Vagina (tissue), 2 donors: ENCODE measurements around the gene SLC1A2. TPM values are rescaled to one million over a fixed set of nuclear protein-coding genes. Genes with fewer than 3 reads are reported as not detected.

Experiments used
- DNase-seq, 2 donors: peaks; one replicate each; pipeline ENCODE4 v3.0.0-alpha.2; 2017; ENCODE audit errors: extremely low spot score in 2 of 2
- H3K27ac ChIP-seq: fragments of 200-600 bp; sonication (generic); one replicate; pipeline ENCODE4 v1.5.1; 2019
- H3K27me3 ChIP-seq: fragments of 200-600 bp; sonication (generic); one replicate; pipeline ENCODE4 v1.5.1; 2019
- H3K36me3 ChIP-seq, 2 donors: fragments of 200-600 bp; sonication (generic); one replicate each; pipeline ENCODE4 v1.5.1; 2017 to 2019
- H3K4me1 ChIP-seq: fragments of 200-600 bp; sonication (generic); one replicate; pipeline ENCODE4 v1.5.1; 2019
- H3K4me3 ChIP-seq, 2 donors: fragments of 200-600 bp; sonication (generic); 1 replicate in 1 of 2; 2 replicates in 1 of 2; pipeline ENCODE4 v1.5.1; 2016 to 2019
- H3K9me3 ChIP-seq: fragments of 200-600 bp; sonication (generic); one replicate; pipeline ENCODE4 v1.5.1; 2019
- CTCF ChIP-seq, 3 experiments: fragments of 450-650 bp in 2 of 3; fragments of 200-600 bp in 1 of 3; sonication (generic) in 1 of 3; IDR thresholded peaks; one replicate each; pipeline ENCODE4 v1.5.1; 2017 to 2019; ENCODE audit warnings: antibody characterized with exemption in 3 of 3, mild to moderate bottlenecking in 2 of 3, moderate library complexity in 2 of 3
- POLR2A ChIP-seq, 2 donors: fragments of 450-650 bp; IDR thresholded peaks; one replicate each; pipeline ENCODE4 v1.6.1; 2017; ENCODE audit warnings: antibody characterized with exemption in 2 of 2, mild to moderate bottlenecking in 2 of 2, moderate library complexity in 2 of 2
- POLR2AphosphoS5 ChIP-seq, 2 donors: sonication (generic); formaldehyde crosslinking; IDR thresholded peaks; one replicate each; pipeline ENCODE4 v1.9.0; 2017; ENCODE audit warnings: antibody characterized with exemption in 2 of 2, mild to moderate bottlenecking in 2 of 2, low read depth in 1 of 2; ENCODE audit not compliant: insufficient read depth in 1 of 2
- intact Hi-C: fragments of 100-400 bp; cut with DNase I; formaldehyde crosslinking; loops from one replicate; pipeline ENCODE4 v1.15.1; 2023
- total RNA-seq: library from RNA; depleted of rRNA; stranded (reverse); fragments of >200 nt; gene quantifications from one replicate; pipeline ENCODE4 v1.2.3, GENCODE V29; 2016

The SLC1A2 gene
- total RNA-seq, 1 donor from 2014 or later = 4.7 TPM

GRCh38 chr11:35459489-35459888 lies 40.1 kb upstream of the SLC1A2 start:
- Histone ChIP-seq H3K36me3 (no peaks in the 10 kb centered on the region), H3K9me3 (no peaks in the 10 kb centered on the region), H3K4me1 (no peaks in the 10 kb centered on the region), H3K27ac (no peak overlapping the region), H3K4me3 (no peak overlapping the region), H3K27me3 (no peaks in the 10 kb centered on the region)
- intact Hi-C loops = no loop called here
- no peak for TF ChIP-seq POLR2AphosphoS5 (IDR thresholded peaks at IDR 0.05; ENCODE audit: insufficient read depth in 1 of 2, low read depth in 1 of 2)
- no peak for DNase-seq

GRCh38 chr11:35458846-35459245 lies 39.5 kb upstream of the SLC1A2 start:
- Histone ChIP-seq H3K36me3 (no peaks in the 10 kb centered on the region), H3K9me3 (no peaks in the 10 kb centered on the region), H3K4me3 (no peak overlapping the region), H3K4me1 (no peaks in the 10 kb centered on the region), H3K27me3 (no peaks in the 10 kb centered on the region), H3K27ac (no peak overlapping the region)
- TF ChIP-seq POLR2AphosphoS5 (IDR thresholded peaks at IDR 0.05; ENCODE audit: insufficient read depth in 1 of 2, low read depth in 1 of 2) (no peak), POLR2A (IDR thresholded peaks at IDR 0.05) (no peak), CTCF (IDR thresholded peaks at IDR 0.05) (no peak)
- DNase-seq = no peak
- intact Hi-C loops = no loop called here

GRCh38 chr11:35454362-35454761 lies 35.0 kb upstream of the SLC1A2 start:
- TF ChIP-seq POLR2AphosphoS5 (IDR thresholded peaks at IDR 0.05; ENCODE audit: insufficient read depth in 1 of 2, low read depth in 1 of 2) = no peak
- no peak for TF ChIP-seq CTCF (IDR thresholded peaks at IDR 0.05)
- no peak for TF ChIP-seq POLR2A (IDR thresholded peaks at IDR 0.05)
- H3K9me3 ChIP-seq = no peaks in the 10 kb centered on the region
- DNase-seq = no peak
- no peak overlapping the region for H3K4me3 ChIP-seq
- intact Hi-C loops = no loop called here
- H3K36me3 ChIP-seq = no peaks in the 10 kb centered on the region
- H3K27me3 ChIP-seq = no peaks in the 10 kb centered on the region
- H3K27ac ChIP-seq = no peak overlapping the region
- no peaks in the 10 kb centered on the region for H3K4me1 ChIP-seq

GRCh38 chr11:35436581-35437250 lies 17.4 kb upstream of the SLC1A2 start:
- Histone ChIP-seq H3K36me3 (peaks cover 0 to 19% of the 10 kb centered on the region in 2 donors), H3K9me3 (no peaks in the 10 kb centered on the region), H3K27ac (no peak overlapping the region), H3K4me3 (no peak overlapping the region), H3K27me3 (no peaks in the 10 kb centered on the region), H3K4me1 (no peaks in the 10 kb centered on the region)
- intact Hi-C loops = no loop called here
- TF ChIP-seq CTCF (IDR thresholded peaks at IDR 0.05) (no peak), POLR2AphosphoS5 (IDR thresholded peaks at IDR 0.05; ENCODE audit: insufficient read depth in 1 of 2, low read depth in 1 of 2) (no peak), POLR2A (IDR thresholded peaks at IDR 0.05) (no peak)
- DNase-seq = no peak

GRCh38 chr11:35433588-35433987 lies 14.2 kb upstream of the SLC1A2 start:
- no peak for DNase-seq
- Histone ChIP-seq H3K9me3 (no peaks in the 10 kb centered on the region), H3K36me3 (peaks cover 0 to 19% of the 10 kb centered on the region in 2 donors), H3K4me1 (no peaks in the 10 kb centered on the region), H3K27ac (no peak overlapping the region), H3K4me3 (no peak overlapping the region), H3K27me3 (no peaks in the 10 kb centered on the region)
- intact Hi-C loops = no loop called here
- TF ChIP-seq POLR2AphosphoS5 (IDR thresholded peaks at IDR 0.05; ENCODE audit: insufficient read depth in 1 of 2, low read depth in 1 of 2) = no peak
- TF ChIP-seq CTCF (IDR thresholded peaks at IDR 0.05) = no peak
- no peak for TF ChIP-seq POLR2A (IDR thresholded peaks at IDR 0.05)
